DOHH2 (cell line): ENCODE measurements around the gene PARPBP.
"Not testable (repeated sequence)": the region's sequence is repeated elsewhere in the genome, so short reads cannot be mapped to it uniquely, and the experiment has no call there.

Source experiments
- H3F3A ChIP-seq: fragments of 200-600 bp; sonication (generic), shearing (Covaris generic); 2 replicates; pipeline ENCODE4 v1.6.0; 2016; ENCODE audit warnings: antibody characterized with exemption, mild to moderate bottlenecking; ENCODE audit not compliant: control insufficient read depth, insufficient read depth
- H3K27ac ChIP-seq: fragments of 200-600 bp; sonication (generic); 2 replicates; pipeline ENCODE4 v1.5.1; 2014; ENCODE audit warnings: low read depth, mild to moderate bottlenecking, low read length, moderate library complexity
- H3K27me3 ChIP-seq: fragments of 200-600 bp; sonication (generic); 2 replicates; pipeline ENCODE4 v1.6.1; 2014; ENCODE audit warnings: mild to moderate bottlenecking, low read length, mixed read lengths; ENCODE audit not compliant: control insufficient read depth
- H3K36me3 ChIP-seq: fragments of 200-600 bp; sonication (generic); 2 replicates; pipeline ENCODE4 v1.6.1; 2014; ENCODE audit warnings: mild to moderate bottlenecking, low read length, moderate library complexity, mixed read lengths; ENCODE audit not compliant: control insufficient read depth
- H3K4me1 ChIP-seq: fragments of 200-600 bp; sonication (generic); 2 replicates; pipeline ENCODE4 v1.6.1; 2014; ENCODE audit warnings: mild to moderate bottlenecking, low read length, mixed read lengths; ENCODE audit not compliant: control insufficient read depth
- H3K4me2 ChIP-seq: fragments of 200-600 bp; sonication (generic); 2 replicates; pipeline ENCODE4 v1.6.0; 2014; ENCODE audit warnings: mild to moderate bottlenecking, low read length, moderate library complexity
- H3K4me3 ChIP-seq: fragments of 200-600 bp; sonication (generic); 2 replicates; pipeline ENCODE4 v1.5.1; 2014; ENCODE audit warnings: mild to moderate bottlenecking, low read length, mixed read lengths
- H3K79me2 ChIP-seq: fragments of 200-600 bp; sonication (generic); 2 replicates; pipeline ENCODE4 v1.6.1; 2014; ENCODE audit warnings: mild to moderate bottlenecking, low read length, mixed read lengths; ENCODE audit not compliant: control insufficient read depth
- H3K9me2 ChIP-seq: fragments of 200-600 bp; sonication (generic); replicated peaks from 2 replicates; pipeline ENCODE4 v1.6.1; 2014; ENCODE audit warnings: mild to moderate bottlenecking, low read length, mixed read lengths; ENCODE audit not compliant: control insufficient read depth
- H3K9me3 ChIP-seq: fragments of 200-600 bp; sonication (generic); 2 replicates; pipeline ENCODE4 v1.6.1; 2014; ENCODE audit warnings: antibody characterized with exemption, low read length, mixed read lengths; ENCODE audit not compliant: control insufficient read depth, insufficient read depth
- H4K20me1 ChIP-seq: fragments of 200-600 bp; sonication (generic); 2 replicates; pipeline ENCODE4 v1.6.0; 2014; ENCODE audit warnings: low read depth, mild to moderate bottlenecking, antibody characterized with exemption, low read length, moderate library complexity; ENCODE audit not compliant: control insufficient read depth, insufficient read depth
- EZH2phosphoT487 ChIP-seq: fragments of 200-600 bp; sonication (generic); IDR thresholded peaks from 2 replicates; pipeline ENCODE4 v1.6.1; 2017; ENCODE audit warnings: borderline replicate concordance, mild to moderate bottlenecking, antibody characterized with exemption, low read length, moderate library complexity, mixed read lengths
- TF ChIP-seq, protein P1 (sequence below): fragments of 200-600 bp; sonication (generic); IDR thresholded peaks from one replicate; pipeline ENCODE4 v1.5.1; 2014; ENCODE audit warnings: antibody characterized with exemption, mild to moderate bottlenecking, low read depth, low read length; ENCODE audit not compliant: poor library complexity, severe bottlenecking

The PARPBP gene

GRCh38 chr12:102144221-102144620 lies 24.2 kb downstream of the PARPBP start:
- Histone ChIP-seq H3K36me3 (peaks cover 31% of the 10 kb centered on the region), H3K27ac (no peak overlapping the region), H3K4me1 (no peaks in the 10 kb centered on the region), H3K9me2 (no peaks in the 10 kb centered on the region), H4K20me1 (no peaks in the 10 kb centered on the region), H3F3A (0 out of 2 replicates have a peak, but pooled peaks cover 3% of the 10 kb centered on the region), H3K4me2 (no peak overlapping the region), H3K4me3 (no peak overlapping the region), H3K9me3 (peaks cover 3% of the 10 kb centered on the region; the same call in 1 of the 2 replicates), H3K27me3 (no peaks in the 10 kb centered on the region), H3K79me2 (peaks cover 22% of the 10 kb centered on the region)
- TF ChIP-seq EZH2phosphoT487, result no peak

- not testable (repeated sequence) for H3K27me3 ChIP-seq, H3K4me1 ChIP-seq, H3F3A ChIP-seq, H3K4me2 ChIP-seq, H3K4me3 ChIP-seq, H4K20me1 ChIP-seq, H3K27ac ChIP-seq, H3K9me3 ChIP-seq, H3K9me2 ChIP-seq
- Histone ChIP-seq H3K79me2 (peaks cover 18% of the 10 kb centered on the region), H3K36me3 (peaks cover 39% of the 10 kb centered on the region)
Observed at GRCh38 chr12:102147062-102147587, 27.1 kb downstream of the PARPBP start.

DNA sequence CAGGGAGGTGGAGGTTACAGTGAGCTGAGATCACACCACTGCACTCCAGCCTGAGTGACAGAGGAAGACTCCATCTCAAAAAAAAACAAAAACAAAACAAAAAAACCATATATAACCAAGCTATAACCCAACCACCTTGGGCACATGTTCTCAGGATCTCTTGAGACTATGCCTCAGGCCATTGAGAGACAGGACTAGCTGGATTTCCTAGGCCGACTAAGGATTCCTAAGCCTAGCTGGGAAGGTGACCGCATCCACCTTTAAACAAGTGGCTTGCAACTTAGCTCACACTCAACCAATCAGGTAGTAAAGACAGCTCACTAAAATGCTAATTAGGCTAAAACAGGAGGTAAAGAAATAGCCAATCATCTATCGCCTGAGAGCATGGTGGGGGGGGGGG lies 35.2 kb downstream of the PARPBP start:
- not testable (repeated sequence) for H3K4me3 ChIP-seq, H3K4me1 ChIP-seq, H3K79me2 ChIP-seq, H3K9me3 ChIP-seq, H3F3A ChIP-seq, H3K27ac ChIP-seq, H3K9me2 ChIP-seq, H3K4me2 ChIP-seq, H4K20me1 ChIP-seq, H3K27me3 ChIP-seq
- H3K36me3 ChIP-seq, result peaks cover 22% of the 10 kb centered on the region

- Histone ChIP-seq H3K27me3 (no peaks in the 10 kb centered on the region), H3K9me3 (no peaks in the 10 kb centered on the region), H3K79me2 (no peaks in the 10 kb centered on the region), H3K4me2 (no peak overlapping the region), H3K4me1 (no peaks in the 10 kb centered on the region), H3K4me3 (no peak overlapping the region), H4K20me1 (no peaks in the 10 kb centered on the region), H3K9me2 (no peaks in the 10 kb centered on the region), H3K27ac (no peak overlapping the region), H3F3A (no peaks in the 10 kb centered on the region), H3K36me3 (peaks cover 28% of the 10 kb centered on the region)
- TF ChIP-seq EZH2phosphoT487, result no peak
- TF ChIP-seq, protein P1, sequence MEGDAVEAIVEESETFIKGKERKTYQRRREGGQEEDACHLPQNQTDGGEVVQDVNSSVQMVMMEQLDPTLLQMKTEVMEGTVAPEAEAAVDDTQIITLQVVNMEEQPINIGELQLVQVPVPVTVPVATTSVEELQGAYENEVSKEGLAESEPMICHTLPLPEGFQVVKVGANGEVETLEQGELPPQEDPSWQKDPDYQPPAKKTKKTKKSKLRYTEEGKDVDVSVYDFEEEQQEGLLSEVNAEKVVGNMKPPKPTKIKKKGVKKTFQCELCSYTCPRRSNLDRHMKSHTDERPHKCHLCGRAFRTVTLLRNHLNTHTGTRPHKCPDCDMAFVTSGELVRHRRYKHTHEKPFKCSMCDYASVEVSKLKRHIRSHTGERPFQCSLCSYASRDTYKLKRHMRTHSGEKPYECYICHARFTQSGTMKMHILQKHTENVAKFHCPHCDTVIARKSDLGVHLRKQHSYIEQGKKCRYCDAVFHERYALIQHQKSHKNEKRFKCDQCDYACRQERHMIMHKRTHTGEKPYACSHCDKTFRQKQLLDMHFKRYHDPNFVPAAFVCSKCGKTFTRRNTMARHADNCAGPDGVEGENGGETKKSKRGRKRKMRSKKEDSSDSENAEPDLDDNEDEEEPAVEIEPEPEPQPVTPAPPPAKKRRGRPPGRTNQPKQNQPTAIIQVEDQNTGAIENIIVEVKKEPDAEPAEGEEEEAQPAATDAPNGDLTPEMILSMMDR, result no peak
Observed at GRCh38 chr12:102163383-102163782, 43.4 kb downstream of the PARPBP start.

- Histone ChIP-seq H3K4me3 (no peak overlapping the region), H3K36me3 (peaks cover 59% of the 10 kb centered on the region), H4K20me1 (no peaks in the 10 kb centered on the region), H3F3A (no peaks in the 10 kb centered on the region), H3K79me2 (no peaks in the 10 kb centered on the region), H3K9me2 (no peaks in the 10 kb centered on the region), H3K4me1 (no peaks in the 10 kb centered on the region), H3K27ac (no peak overlapping the region), H3K9me3 (no peaks in the 10 kb centered on the region), H3K4me2 (no peak overlapping the region), H3K27me3 (no peaks in the 10 kb centered on the region)
- TF ChIP-seq EZH2phosphoT487, result no peak
- TF ChIP-seq, protein P1, result no peak
Observed at GRCh38 chr12:102167821-102168604, 48.0 kb downstream of the PARPBP start.
